H9 (cell line): ENCODE results near the gene GPD1. TPM values are rescaled to one million over a fixed set of nuclear protein-coding genes. Genes with fewer than 3 reads are reported as not detected.
A peak's percentile ranks its signal among the peaks of the same experiment; 100 is the strongest.

ENCODE experiments used
- DNase-seq: peaks from one replicate; pipeline ENCODE4 v3.0.0-alpha.2; 2017
- H2AFZ ChIP-seq: one replicate; pipeline ENCODE4 v1.6.1; 2013; ENCODE audit warnings: mild to moderate bottlenecking, low read length, control low read depth, moderate library complexity
- H2AK5ac ChIP-seq: 2 replicates; pipeline ENCODE4 v1.6.1; 2013; ENCODE audit warnings: low read length, control low read depth, mixed read lengths; ENCODE audit not compliant: insufficient read length
- H2BK120ac ChIP-seq: one replicate; pipeline ENCODE4 v1.6.1; 2013; ENCODE audit warnings: low read depth, mild to moderate bottlenecking, low read length, control low read depth, inconsistent platforms; ENCODE audit not compliant: poor library complexity, severe bottlenecking
- H2BK12ac ChIP-seq: 2 replicates; pipeline ENCODE4 v1.6.1; 2013; ENCODE audit warnings: low read length, control low read depth, mixed read lengths, low read depth; ENCODE audit not compliant: insufficient read length
- H2BK15ac ChIP-seq: 2 replicates; pipeline ENCODE4 v1.6.1; 2013; ENCODE audit warnings: low read depth, low read length, control low read depth
- H2BK20ac ChIP-seq: one replicate; pipeline ENCODE4 v1.6.1; 2013; ENCODE audit warnings: low read depth, mild to moderate bottlenecking, low read length, control low read depth, inconsistent platforms; ENCODE audit not compliant: poor library complexity, severe bottlenecking
- H2BK5ac ChIP-seq: 2 replicates; pipeline ENCODE4 v1.6.1; 2013; ENCODE audit warnings: low read length, control low read depth, mixed read lengths; ENCODE audit not compliant: insufficient read length
- H3K14ac ChIP-seq: 2 replicates; pipeline ENCODE4 v1.6.1; 2013; ENCODE audit warnings: low read length, control low read depth; ENCODE audit not compliant: insufficient read depth
- H3K18ac ChIP-seq: 2 replicates; pipeline ENCODE4 v1.6.1; 2013; ENCODE audit warnings: low read depth, mild to moderate bottlenecking, mixed read lengths, low read length, control low read depth; ENCODE audit not compliant: insufficient read length
- H3K23ac ChIP-seq: 2 replicates; pipeline ENCODE4 v1.6.1; 2013; ENCODE audit warnings: low read length, control low read depth, mixed read lengths, low read depth; ENCODE audit not compliant: insufficient read length
- H3K23me2 ChIP-seq: 2 replicates; pipeline ENCODE4 v1.6.1; 2013; ENCODE audit warnings: low read depth, mild to moderate bottlenecking, mixed read lengths, low read length, control low read depth; ENCODE audit not compliant: insufficient read length, poor library complexity, severe bottlenecking
- H3K27ac ChIP-seq: 2 replicates; pipeline ENCODE4 v1.5.1; 2013; ENCODE audit warnings: low read length, control low read depth, mixed read lengths, low read depth; ENCODE audit not compliant: insufficient read length
- H3K27me3 ChIP-seq: 2 replicates; pipeline ENCODE4 v1.6.1; 2013; ENCODE audit warnings: low read length, control low read depth, inconsistent platforms; ENCODE audit not compliant: insufficient read depth
- H3K4ac ChIP-seq: 2 replicates; pipeline ENCODE4 v1.6.1; 2013; ENCODE audit warnings: low read depth, mild to moderate bottlenecking, control low read depth, inconsistent platforms, low read length, moderate library complexity
- H3K4me1 ChIP-seq: 2 replicates; pipeline ENCODE4 v1.6.1; 2013; ENCODE audit warnings: low read length, control low read depth, inconsistent platforms; ENCODE audit not compliant: insufficient read depth
- H3K4me2 ChIP-seq: 2 replicates; pipeline ENCODE4 v1.6.1; 2013; ENCODE audit warnings: low read length, control low read depth, mixed read lengths; ENCODE audit not compliant: insufficient read length, insufficient read depth
- H3K56ac ChIP-seq: 2 replicates; pipeline ENCODE4 v1.6.1; 2013; ENCODE audit warnings: low read depth, mild to moderate bottlenecking, mixed read lengths, low read length, control low read depth; ENCODE audit not compliant: insufficient read length
- H3K79me1 ChIP-seq: 2 replicates; pipeline ENCODE4 v1.6.1; 2013; ENCODE audit warnings: low read depth, mild to moderate bottlenecking, moderate library complexity, low read length, control low read depth, inconsistent platforms; ENCODE audit not compliant: insufficient read depth, poor library complexity, severe bottlenecking
- H3K79me2 ChIP-seq: 2 replicates; pipeline ENCODE4 v1.6.1; 2013; ENCODE audit warnings: low read length, control low read depth, inconsistent platforms; ENCODE audit not compliant: insufficient read depth
- H3K9ac ChIP-seq: 2 replicates; pipeline ENCODE4 v1.6.1; 2013; ENCODE audit warnings: low read length, control low read depth, mixed read lengths; ENCODE audit not compliant: insufficient read length; ENCODE audit errors: extremely low read depth
- H3K9me3 ChIP-seq: one replicate; pipeline ENCODE4 v1.6.1; 2013; ENCODE audit warnings: low read depth, low read length, inconsistent platforms; ENCODE audit not compliant: control insufficient read depth
- H3T11ph ChIP-seq: one replicate; pipeline ENCODE4 v1.6.1; 2013; ENCODE audit warnings: mild to moderate bottlenecking, low read length, control low read depth, inconsistent platforms
- H4K20me1 ChIP-seq: one replicate; pipeline ENCODE4 v1.6.1; 2013; ENCODE audit not compliant: control insufficient read depth, insufficient read length, insufficient read depth
- H4K5ac ChIP-seq: 2 replicates; pipeline ENCODE4 v1.6.1; 2013; ENCODE audit warnings: low read depth, mild to moderate bottlenecking, mixed read lengths, low read length, control low read depth; ENCODE audit not compliant: insufficient read length
- H4K8ac ChIP-seq: replicated peaks from 2 replicates; pipeline ENCODE4 v1.6.1; 2013; ENCODE audit warnings: low read length, control low read depth, mixed read lengths, low read depth; ENCODE audit not compliant: insufficient read length
- H4K91ac ChIP-seq: 2 replicates; pipeline ENCODE4 v1.6.1; 2013; ENCODE audit warnings: low read depth, mild to moderate bottlenecking, moderate library complexity, mixed read lengths, low read length, control low read depth; ENCODE audit not compliant: insufficient read length
- H3K27ac Mint-ChIP-seq, 3 experiments: 2 replicates in 2 of 3; 3 replicates in 1 of 3; pipeline ENCODE4 v1.8.0; 2020 to 2021; ENCODE audit warnings: mixed read lengths in 3 of 3, mild to moderate bottlenecking in 1 of 3, moderate library complexity in 1 of 3
- H3K27me3 Mint-ChIP-seq: 2 replicates; pipeline ENCODE4 v1.8.0; 2021; ENCODE audit warnings: low read depth, mild to moderate bottlenecking, moderate library complexity, mixed read lengths
- H3K36me3 Mint-ChIP-seq, 3 experiments: 2 replicates in 2 of 3; 3 replicates in 1 of 3; pipeline ENCODE4 v1.8.0; 2020 to 2021; ENCODE audit warnings: low read depth in 3 of 3, mixed read lengths in 3 of 3; ENCODE audit not compliant: insufficient read depth in 1 of 3
- H3K4me1 Mint-ChIP-seq, 2 experiments: 2 replicates each; pipeline ENCODE4 v1.8.0; 2020; ENCODE audit warnings: mixed read lengths in 2 of 2
- H3K4me3 Mint-ChIP-seq, 2 experiments: 2 replicates in 1 of 2; 3 replicates in 1 of 2; pipeline ENCODE4 v1.8.0; 2020 to 2021; ENCODE audit warnings: mild to moderate bottlenecking in 2 of 2, mixed read lengths in 2 of 2, moderate library complexity in 1 of 2
- H3K9me3 Mint-ChIP-seq, 2 experiments: 2 replicates in 1 of 2; 3 replicates in 1 of 2; pipeline ENCODE4 v1.8.0; 2020; ENCODE audit warnings: mild to moderate bottlenecking in 2 of 2, mixed read lengths in 2 of 2, moderate library complexity in 1 of 2
- CTCF ChIP-seq: fragments of 200-600 bp; sonication (generic); conservative IDR thresholded peaks from 3 replicates; pipeline ENCODE4 v1.8.0; 2021; ENCODE audit warnings: antibody characterized with exemption, mild to moderate bottlenecking
- WGBS: extraction: QIAGEN DNeasy Blood & Tissue Kit; methylation state at CpG from one replicate; pipeline ENCODE4 v1.1.7; 2013; ENCODE audit warnings: missing lambda C conversion rate, low lambda C conversion rate, mixed read lengths; ENCODE audit not compliant: insufficient read length; ENCODE audit errors: extremely low coverage; 5-methylcytosine and 5-hydroxymethylcytosine counted together
- total RNA-seq: library from RNA; stranded (reverse); gene quantifications from 2 replicates; pipeline ENCODE4 v1.2.1, GENCODE V29; 2021

The GPD1 gene
- total RNA-seq, 1 experiment from 2014 or later: 0.70 TPM

- no peak overlapping the region for H3T11ph ChIP-seq
- H3K79me2 ChIP-seq: no peaks in the 10 kb centered on the region
- no peak overlapping the region for H2AFZ ChIP-seq
- no peak overlapping the region for H2AK5ac ChIP-seq
- no peak overlapping the region for H4K8ac ChIP-seq
- H2BK20ac ChIP-seq: no peak overlapping the region
- no peak overlapping the region for H2BK15ac ChIP-seq
- H2BK5ac ChIP-seq: no peak overlapping the region
- H3K23ac ChIP-seq: no peak overlapping the region
- Mint-ChIP-seq H3K4me1 (peaks cover 28 to 31% of the 10 kb centered on the region in 2 experiments), H3K27ac (peak overlapping the region in 2 of 3 experiments; percentile 18 to 57; a peak in 1 of 7 replicates), H3K4me3 (no peak overlapping the region), H3K36me3 (peaks cover 56 to 89% (median 83%) of the 10 kb centered on the region in 3 experiments), H3K9me3 (no peaks in the 10 kb centered on the region), H3K27me3 (no peaks in the 10 kb centered on the region)
- no peaks in the 10 kb centered on the region for H4K20me1 ChIP-seq
- H2BK120ac ChIP-seq: no peak overlapping the region
- DNase-seq: no peak
- H3K4me1 ChIP-seq: no peaks in the 10 kb centered on the region; the same call in 1 of the 2 replicates
- no peak overlapping the region for H3K56ac ChIP-seq
- no peak overlapping the region for H3K9ac ChIP-seq
- no peaks in the 10 kb centered on the region for H3K23me2 ChIP-seq
- H3K4me2 ChIP-seq: no peak overlapping the region
- no peak for TF ChIP-seq CTCF
- H3K27ac ChIP-seq: no peak overlapping the region
- no peak overlapping the region for H3K4ac ChIP-seq
- no CpG with 5 or more reads among the region's 6 CpGs for WGBS
- no peak overlapping the region for H2BK12ac ChIP-seq
- H3K27me3 ChIP-seq: no peaks in the 10 kb centered on the region
- H4K5ac ChIP-seq: no peak overlapping the region
- H3K9me3 ChIP-seq: no peaks in the 10 kb centered on the region
- no peak overlapping the region for H3K18ac ChIP-seq
- H3K14ac ChIP-seq: no peak overlapping the region
- H4K91ac ChIP-seq: no peak overlapping the region
- H3K79me1 ChIP-seq: no peaks in the 10 kb centered on the region
Observed at GRCh38 chr12:50097952-50098351, 5.9 kb upstream of the GPD1 start.
